PFSK-1 (cell line): ENCODE data around the gene ST8SIA5.

ENCODE experiments used
- POLR2AphosphoS5 ChIP-seq: IDR thresholded peaks from 2 replicates; pipeline ENCODE4 v1.6.1; 2012; ENCODE audit warnings: low read depth, mild to moderate bottlenecking, control low read depth, low read length, moderate library complexity
- SIN3A ChIP-seq: IDR thresholded peaks from 2 replicates; pipeline ENCODE4 v1.6.1; 2012; ENCODE audit warnings: mild to moderate bottlenecking, low read length, moderate library complexity, borderline replicate concordance; ENCODE audit not compliant: insufficient read depth
- TAF1 ChIP-seq: IDR thresholded peaks from 2 replicates; pipeline ENCODE4 v1.6.1; 2012; ENCODE audit warnings: low read length, control low read depth, borderline replicate concordance; ENCODE audit not compliant: insufficient read depth

DNA sequence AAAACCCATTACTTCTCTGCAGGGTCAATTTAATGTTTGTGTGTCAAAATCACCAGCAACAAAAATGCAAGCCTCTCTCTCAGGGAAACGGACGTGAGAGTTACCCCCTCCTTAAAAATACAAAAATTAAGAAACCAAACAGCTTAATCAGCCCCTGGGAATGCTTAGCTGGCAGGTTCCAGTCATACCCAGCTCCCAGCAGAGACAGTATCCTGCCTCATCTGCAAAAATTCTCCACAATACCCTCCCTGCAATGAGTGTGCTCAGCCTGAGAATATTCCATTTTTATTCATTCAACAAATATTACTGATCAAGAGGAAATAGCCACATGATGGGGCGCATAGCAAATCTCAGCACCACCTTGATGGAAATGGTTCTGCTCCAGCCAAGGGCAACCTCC lies 36.3 kb downstream of the ST8SIA5 start:
- TF ChIP-seq SIN3A = no peak
- no peak for TF ChIP-seq TAF1
- TF ChIP-seq POLR2AphosphoS5 = no peak
